ENCODE data around the gene DYNAP. TPM values are rescaled to one million over a fixed set of nuclear protein-coding genes. Genes with fewer than 3 reads are reported as not detected.

The DYNAP gene
- total RNA-seq, 3 donors from 2014 or later (not counting 1 experiment from before 2014, with no cell fraction given) = not detected

DNA sequence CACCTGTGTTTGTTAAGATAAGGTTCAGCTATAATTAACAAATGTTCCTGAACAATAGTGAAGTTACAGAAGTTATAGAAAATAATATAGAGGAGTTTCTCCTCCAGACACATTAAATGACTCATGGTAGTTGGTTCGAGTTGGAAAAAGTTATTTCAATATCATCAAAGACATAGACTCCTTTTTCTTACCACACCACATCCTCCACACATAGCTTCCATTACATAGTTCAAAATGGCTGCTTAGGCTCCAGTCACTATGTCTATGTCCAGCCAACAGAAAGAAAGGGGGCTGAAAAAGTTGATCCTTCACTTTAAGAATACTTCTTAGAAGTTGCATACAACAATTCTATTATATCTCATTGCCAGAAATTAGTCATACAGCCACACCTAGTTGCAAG, 50.7 kb downstream of the DYNAP start:
- no peaks in the 10 kb centered on the region for H3K4me1 ChIP-seq (ENCODE audit: control insufficient read depth, insufficient read depth, low read length)
- no peaks in the 10 kb centered on the region for H3K27me3 ChIP-seq (ENCODE audit: control insufficient read depth, insufficient read depth, low read length)
- H3K4me1 Mint-ChIP-seq = no peaks in the 10 kb centered on the region
- DNase-seq = no peak
- H3K27ac Mint-ChIP-seq = no peak overlapping the region
- intact Hi-C loops (cut with micrococcal nuclease) = no loop called here
- TF ChIP-seq, protein P1, sequence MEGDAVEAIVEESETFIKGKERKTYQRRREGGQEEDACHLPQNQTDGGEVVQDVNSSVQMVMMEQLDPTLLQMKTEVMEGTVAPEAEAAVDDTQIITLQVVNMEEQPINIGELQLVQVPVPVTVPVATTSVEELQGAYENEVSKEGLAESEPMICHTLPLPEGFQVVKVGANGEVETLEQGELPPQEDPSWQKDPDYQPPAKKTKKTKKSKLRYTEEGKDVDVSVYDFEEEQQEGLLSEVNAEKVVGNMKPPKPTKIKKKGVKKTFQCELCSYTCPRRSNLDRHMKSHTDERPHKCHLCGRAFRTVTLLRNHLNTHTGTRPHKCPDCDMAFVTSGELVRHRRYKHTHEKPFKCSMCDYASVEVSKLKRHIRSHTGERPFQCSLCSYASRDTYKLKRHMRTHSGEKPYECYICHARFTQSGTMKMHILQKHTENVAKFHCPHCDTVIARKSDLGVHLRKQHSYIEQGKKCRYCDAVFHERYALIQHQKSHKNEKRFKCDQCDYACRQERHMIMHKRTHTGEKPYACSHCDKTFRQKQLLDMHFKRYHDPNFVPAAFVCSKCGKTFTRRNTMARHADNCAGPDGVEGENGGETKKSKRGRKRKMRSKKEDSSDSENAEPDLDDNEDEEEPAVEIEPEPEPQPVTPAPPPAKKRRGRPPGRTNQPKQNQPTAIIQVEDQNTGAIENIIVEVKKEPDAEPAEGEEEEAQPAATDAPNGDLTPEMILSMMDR (IDR thresholded peaks at IDR 0.05) = no peak
- no peak overlapping the region for H3K4me3 Mint-ChIP-seq
- ATAC-seq = no peak
- H3K4me3 ChIP-seq (ENCODE audit: low read length) = no peak overlapping the region
- no CpG with 5 or more reads among the region's 1 CpG for WGBS (ENCODE audit: insufficient coverage)
- no peaks in the 10 kb centered on the region for H3K36me3 Mint-ChIP-seq
- H3K9me3 Mint-ChIP-seq = no peaks in the 10 kb centered on the region
- H3K36me3 ChIP-seq (ENCODE audit: control insufficient read depth, insufficient read depth, low read length) = no peaks in the 10 kb centered on the region
- H3K9me3 ChIP-seq (ENCODE audit: control insufficient read depth, insufficient read depth, low read length) = no peaks in the 10 kb centered on the region
- H3K27me3 Mint-ChIP-seq (ENCODE audit: low read depth in 2 of 2) = peaks cover 13 to 45% of the 10 kb centered on the region in 2 donors
- no peak overlapping the region for H3K27ac ChIP-seq (ENCODE audit: low read length)

DNA sequence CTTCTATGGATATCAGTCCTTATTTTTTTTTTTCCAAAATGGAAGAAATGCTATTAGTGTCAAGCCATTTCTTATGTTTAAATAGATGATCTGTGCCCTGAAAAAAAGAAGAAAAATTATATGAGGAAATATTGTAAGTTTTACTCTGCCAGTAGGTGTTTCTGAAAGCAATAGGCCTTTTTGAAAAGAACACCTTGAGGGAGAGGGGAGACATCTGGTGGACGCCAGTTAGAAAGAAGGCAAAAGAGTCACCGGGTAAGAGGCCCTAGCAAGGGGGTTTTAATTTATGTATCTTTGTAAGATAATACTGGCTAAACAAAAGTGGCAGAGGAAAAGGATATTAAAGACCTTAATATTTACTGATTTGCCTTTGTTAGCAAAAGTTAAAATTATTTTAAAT, 56.1 kb downstream of the DYNAP start:
- Histone ChIP-seq H3K36me3 (ENCODE audit: control insufficient read depth, insufficient read depth, low read length) (no peaks in the 10 kb centered on the region), H3K27ac (ENCODE audit: low read length) (no peak overlapping the region), H3K27me3 (ENCODE audit: control insufficient read depth, insufficient read depth, low read length) (no peaks in the 10 kb centered on the region), H3K4me3 (ENCODE audit: low read length) (no peak overlapping the region), H3K9me3 (ENCODE audit: control insufficient read depth, insufficient read depth, low read length) (no peaks in the 10 kb centered on the region), H3K4me1 (ENCODE audit: control insufficient read depth, insufficient read depth, low read length) (no peaks in the 10 kb centered on the region)
- no peaks in the 10 kb centered on the region for H3K36me3 Mint-ChIP-seq
- peaks cover 9 to 22% of the 10 kb centered on the region in 2 donors for H3K27me3 Mint-ChIP-seq (ENCODE audit: low read depth in 2 of 2)
- 24% methylated on average over 2 of the region's 2 CpGs for WGBS (ENCODE audit: insufficient coverage)
- no peak overlapping the region for H3K4me3 Mint-ChIP-seq
- intact Hi-C loops (cut with micrococcal nuclease) = no loop called here
- no peaks in the 10 kb centered on the region for H3K9me3 Mint-ChIP-seq
- no peaks in the 10 kb centered on the region for H3K4me1 Mint-ChIP-seq
- no peak overlapping the region for H3K27ac Mint-ChIP-seq
- DNase-seq (no peak), ATAC-seq (no peak)
- TF ChIP-seq, protein P1 (IDR thresholded peaks at IDR 0.05) = no peak

Other genes starting within 250 kb of the DYNAP start
- gene STARD6, start 233.4 kb upstream of the DYNAP start, total RNA-seq = not detected
- gene C18orf54, start 233.3 kb upstream of the DYNAP start, total RNA-seq = 1 to 10 TPM; 1.8 to 3.2 (median 2.0) TPM
- 10 to 100 TPM; 23.0 to 25.7 (median 24.0) TPM for gene RAB27B, start 237.2 kb downstream of the DYNAP start, total RNA-seq